ENCODE results near the gene MRPL23.

The MRPL23 gene

DNA sequence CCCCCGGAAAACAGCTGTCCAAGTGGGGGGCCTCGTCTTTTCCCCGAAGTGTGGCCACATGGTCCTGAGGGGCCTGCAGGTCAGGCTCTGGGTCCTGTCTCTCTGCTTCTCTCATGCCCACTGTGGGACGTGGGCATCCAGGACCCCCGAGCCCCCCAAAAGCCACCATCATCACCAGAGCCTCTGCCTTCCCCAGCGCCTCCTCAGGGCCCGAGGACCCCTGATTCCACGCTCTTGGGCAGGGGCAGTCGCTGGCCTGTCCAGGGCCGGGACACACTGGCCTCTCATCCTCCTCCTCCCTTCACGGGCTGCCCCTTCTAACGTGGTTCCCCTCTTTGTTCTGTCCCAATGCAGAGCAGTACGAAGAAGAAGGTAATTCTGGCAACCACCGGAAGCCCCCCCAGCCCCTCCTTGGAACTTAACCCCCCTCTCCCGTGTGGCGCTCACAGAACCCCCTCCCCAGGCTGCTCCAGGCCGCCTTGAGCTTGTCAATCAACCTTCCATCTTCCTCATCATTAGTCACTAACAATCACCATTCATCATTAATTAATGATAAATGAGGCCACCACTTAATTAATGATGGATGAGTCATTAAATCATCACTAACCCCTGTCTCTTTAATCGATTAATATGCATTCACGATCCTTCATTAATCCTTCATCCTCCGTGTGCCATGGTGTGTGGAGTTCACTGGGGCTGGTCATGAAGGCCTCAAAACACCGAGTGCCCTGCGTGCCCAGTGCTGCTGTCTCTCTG, 23.8 kb upstream of the MRPL23 start:
- peak; percentile 21 for DNase-seq (ENCODE audit: low spot score)
- TF ChIP-seq, protein P1, sequence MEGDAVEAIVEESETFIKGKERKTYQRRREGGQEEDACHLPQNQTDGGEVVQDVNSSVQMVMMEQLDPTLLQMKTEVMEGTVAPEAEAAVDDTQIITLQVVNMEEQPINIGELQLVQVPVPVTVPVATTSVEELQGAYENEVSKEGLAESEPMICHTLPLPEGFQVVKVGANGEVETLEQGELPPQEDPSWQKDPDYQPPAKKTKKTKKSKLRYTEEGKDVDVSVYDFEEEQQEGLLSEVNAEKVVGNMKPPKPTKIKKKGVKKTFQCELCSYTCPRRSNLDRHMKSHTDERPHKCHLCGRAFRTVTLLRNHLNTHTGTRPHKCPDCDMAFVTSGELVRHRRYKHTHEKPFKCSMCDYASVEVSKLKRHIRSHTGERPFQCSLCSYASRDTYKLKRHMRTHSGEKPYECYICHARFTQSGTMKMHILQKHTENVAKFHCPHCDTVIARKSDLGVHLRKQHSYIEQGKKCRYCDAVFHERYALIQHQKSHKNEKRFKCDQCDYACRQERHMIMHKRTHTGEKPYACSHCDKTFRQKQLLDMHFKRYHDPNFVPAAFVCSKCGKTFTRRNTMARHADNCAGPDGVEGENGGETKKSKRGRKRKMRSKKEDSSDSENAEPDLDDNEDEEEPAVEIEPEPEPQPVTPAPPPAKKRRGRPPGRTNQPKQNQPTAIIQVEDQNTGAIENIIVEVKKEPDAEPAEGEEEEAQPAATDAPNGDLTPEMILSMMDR (IDR thresholded peaks at IDR 0.05; ENCODE audit: extremely low read depth, missing control alignments), result no peak

DNA sequence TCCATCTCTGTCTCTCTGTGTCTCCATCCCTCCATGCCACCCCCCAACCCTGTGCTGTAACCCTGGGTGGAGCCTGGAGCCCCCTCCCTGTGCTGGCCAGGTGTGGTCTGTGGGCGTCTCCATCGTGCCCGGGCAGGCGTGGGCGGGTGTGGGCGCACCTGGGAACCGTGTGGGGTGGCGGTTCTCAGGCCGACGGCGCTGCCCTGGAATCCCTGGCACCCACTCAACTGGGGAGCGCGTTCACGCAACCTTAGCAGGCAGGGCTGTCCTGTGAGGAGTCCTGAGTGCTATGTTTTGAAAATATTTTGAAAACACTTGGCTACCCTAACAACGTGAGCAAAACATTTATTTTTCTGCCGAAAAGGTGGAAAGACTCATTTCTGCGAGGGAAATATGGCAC, 23.0 kb upstream of the MRPL23 start:
- DNase-seq (ENCODE audit: low spot score), result no peak

DNA sequence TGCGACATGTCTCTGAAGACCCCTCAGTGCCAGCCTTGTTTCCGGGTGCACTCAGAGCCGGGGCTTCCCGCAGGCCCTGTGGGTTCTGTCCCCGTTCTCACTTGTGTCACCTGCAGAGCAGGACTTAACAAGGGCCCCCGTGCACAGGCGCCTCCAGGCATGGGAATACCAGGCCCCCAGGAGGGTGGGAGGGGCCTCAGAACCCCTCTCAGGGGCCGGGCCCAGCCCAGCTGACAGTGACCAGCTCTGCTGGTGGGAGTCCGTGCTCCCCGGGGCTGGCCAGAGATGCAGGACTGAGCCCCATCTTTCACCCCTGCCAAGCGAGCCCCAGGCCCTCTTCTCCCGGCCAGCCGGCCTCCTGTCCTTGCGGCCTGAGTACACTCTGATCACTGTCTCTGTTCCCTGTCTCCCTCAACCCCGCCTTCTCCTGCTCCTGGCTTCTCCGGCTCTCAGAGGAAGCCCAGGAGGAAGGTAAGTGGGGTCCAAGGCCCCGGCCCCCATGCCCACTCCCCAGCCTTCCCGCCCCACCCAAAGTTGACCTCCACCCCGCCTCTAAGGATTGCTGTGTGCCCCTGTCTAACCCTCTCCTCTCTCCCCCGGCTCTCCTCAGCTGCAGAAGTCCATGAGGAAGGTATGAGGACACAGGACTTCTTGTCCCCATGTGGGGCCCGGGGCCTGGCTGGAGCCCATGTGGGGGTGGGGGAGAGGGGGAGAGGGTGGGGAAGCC, 22.3 kb upstream of the MRPL23 start:
- peak; percentile 21 for DNase-seq (ENCODE audit: low spot score)
- TF ChIP-seq, protein P1 (IDR thresholded peaks at IDR 0.05; ENCODE audit: extremely low read depth, missing control alignments), result no peak

More for the DNA sequence above, 23.0 kb upstream of the MRPL23 start:
- TF ChIP-seq, protein P1 (IDR thresholded peaks at IDR 0.05; ENCODE audit: extremely low read depth, missing control alignments), result no peak

DNA sequence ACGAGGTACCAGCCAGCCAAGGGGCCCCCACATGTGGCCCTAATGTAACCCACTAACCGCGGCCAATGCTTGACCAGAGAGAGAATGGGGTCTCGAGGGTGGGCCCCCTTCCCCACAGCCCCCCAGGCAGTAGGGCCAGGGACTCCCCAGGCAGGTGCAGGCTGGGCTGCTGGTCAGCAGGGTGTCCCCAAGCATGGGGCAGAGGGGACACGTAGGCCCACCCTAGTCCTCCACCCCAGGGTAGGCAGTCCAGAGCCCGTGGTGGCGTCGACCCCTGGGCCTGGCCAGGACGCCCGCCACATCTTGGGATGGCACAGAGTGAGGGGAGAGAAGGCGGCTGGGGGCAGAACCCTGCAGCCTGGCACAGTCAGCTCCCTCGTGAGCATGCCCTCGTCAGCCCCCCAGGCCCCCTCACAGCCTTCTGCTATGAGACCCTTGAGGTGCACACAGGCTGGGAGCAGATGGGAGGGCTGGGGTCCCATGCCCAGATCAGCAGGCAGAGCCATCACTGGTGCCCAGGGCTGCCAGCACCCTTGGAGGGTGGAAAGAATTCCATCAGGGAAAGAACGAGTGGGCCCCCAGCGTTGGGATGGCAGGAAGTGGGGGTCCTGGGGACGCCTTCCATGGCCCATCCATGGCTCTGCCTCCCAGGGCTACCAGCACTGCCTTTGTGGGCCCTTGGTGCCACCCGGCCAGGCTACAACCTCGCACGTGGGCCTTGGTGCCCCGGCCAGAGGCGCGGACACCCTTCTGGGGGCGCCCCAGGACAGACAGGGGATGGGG, 21.6 kb upstream of the MRPL23 start:
- TF ChIP-seq, protein P1 (IDR thresholded peaks at IDR 0.05; ENCODE audit: extremely low read depth, missing control alignments), result no peak
- peak; percentile 17 for DNase-seq (ENCODE audit: low spot score)

DNA sequence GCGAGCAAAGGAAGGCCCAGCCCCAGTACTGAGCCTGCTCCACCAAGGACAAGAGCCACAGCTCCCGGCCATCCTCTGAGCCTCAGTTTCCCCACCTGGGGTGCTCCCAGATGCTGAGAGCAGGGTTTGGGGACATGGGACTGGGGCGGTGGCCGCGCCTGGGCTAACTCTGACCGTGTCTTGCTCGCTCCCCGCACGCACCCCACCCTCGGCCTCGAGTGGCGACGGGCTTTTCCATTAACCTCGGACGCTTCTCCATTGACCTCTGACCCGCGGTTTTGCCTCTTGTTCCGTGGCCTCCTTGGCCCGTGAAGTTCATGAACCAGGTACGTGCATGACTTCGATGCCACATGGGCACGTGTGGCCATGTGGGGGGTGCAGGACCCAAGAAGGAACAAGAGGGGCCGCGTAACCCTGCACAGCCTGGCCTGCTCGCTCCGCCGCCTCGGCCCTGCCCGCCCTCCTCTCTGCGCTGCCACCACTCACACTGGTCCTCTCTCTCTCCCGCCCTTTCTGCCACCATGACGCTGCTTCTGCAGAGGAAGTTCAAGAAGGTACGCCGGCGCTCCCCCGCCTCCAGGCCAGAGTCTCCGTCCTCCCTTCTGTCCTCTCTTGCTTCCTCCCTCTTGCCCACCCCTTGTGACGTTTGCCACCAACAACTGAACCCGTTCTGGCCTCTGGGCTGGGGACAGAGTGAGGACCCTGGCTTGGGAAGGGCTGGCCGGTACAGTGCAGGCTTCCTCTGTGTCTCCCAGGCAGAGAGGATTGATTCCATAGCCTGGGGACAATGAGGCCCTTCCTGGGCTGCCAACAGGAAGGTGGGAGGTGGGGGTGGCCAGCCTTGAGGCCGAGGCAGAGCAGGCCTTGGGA, 20.7 kb upstream of the MRPL23 start:
- DNase-seq (ENCODE audit: low spot score), result no peak
- TF ChIP-seq, protein P1 (IDR thresholded peaks at IDR 0.05; ENCODE audit: extremely low read depth, missing control alignments), result no peak

DNA sequence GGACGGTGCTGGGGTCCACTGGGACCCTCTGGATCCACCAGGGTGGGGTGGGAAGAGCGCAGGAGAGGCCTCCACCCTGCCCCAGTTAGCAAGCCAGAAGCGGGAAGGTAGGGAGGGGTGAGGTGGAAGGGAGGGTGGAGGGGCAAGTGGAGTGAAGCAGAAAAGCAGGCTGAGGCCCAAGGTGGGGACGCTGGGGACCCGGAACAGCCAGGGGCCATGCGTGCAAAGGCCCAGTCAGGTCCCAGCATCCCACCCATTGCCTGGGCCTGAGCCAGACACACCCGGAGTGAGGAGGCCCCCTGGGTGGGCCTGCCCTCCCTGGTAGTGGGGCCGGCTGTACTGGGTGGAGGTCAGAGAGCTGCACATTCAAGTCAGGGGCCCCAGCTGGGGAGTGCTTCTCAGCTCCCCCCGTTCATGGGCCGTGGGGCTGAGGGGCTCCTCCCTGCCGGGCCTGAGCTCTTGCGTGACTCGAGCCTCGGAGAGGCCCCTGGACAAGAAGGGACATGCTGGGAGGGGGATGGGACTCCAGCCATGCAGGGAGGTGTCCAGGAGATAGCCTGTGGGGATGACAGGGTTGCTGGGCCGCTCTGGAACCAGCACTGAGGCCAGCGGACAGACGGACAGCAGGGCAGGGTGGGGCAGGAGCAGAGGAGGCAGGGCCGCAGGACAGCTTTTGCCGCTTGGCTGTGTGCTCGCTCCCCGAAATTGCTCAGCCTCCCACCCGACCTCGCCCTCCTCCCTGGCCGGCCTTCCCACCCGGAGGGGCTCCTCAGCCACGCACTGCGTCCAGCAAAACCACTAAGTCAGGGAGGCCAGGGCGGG, 19.9 kb upstream of the MRPL23 start:
- DNase-seq (ENCODE audit: low spot score), result peak; percentile 28
- TF ChIP-seq, protein P1 (IDR thresholded peaks at IDR 0.05; ENCODE audit: extremely low read depth, missing control alignments), result no peak

All from GM20000 (cell line).